ENCODE data around the gene STARD5. TPM values are rescaled to one million over a fixed set of nuclear protein-coding genes. Genes with fewer than 3 reads are reported as not detected.

The STARD5 gene
- total and polyA plus RNA-seq, 9 of the 15 experiments (the other 6 are each of a cell fraction or from before 2014, with no cell fraction given) = 1.7 to 5.7 (median 2.2) TPM

GRCh38 chr15:81274255-81274654 lies 49.7 kb downstream of the STARD5 start (continued):
- TF ChIP-seq ATF2 (CRISPR knock-in tag; IDR thresholded peaks at IDR 0.05) = no peak

- H3K36me3 ChIP-seq (ENCODE audit: control insufficient read depth, insufficient read depth, low read length) = no peaks in the 10 kb centered on the region
- no peak overlapping the region for H3K4me2 ChIP-seq (ENCODE audit: insufficient read depth, low read length)
- no peak for TF ChIP-seq PCBP2 (IDR thresholded peaks at IDR 0.05; ENCODE audit: low read depth, low read length, poor library complexity, severe bottlenecking)
- no peak for TF ChIP-seq VEZF1 (CRISPR knock-in tag; IDR thresholded peaks at IDR 0.05)
- no peak for TF ChIP-seq ZNF766 (CRISPR knock-in tag; conservative IDR thresholded peaks at IDR 0.05)
- no peak for TF ChIP-seq THRAP3 (IDR thresholded peaks at IDR 0.05; ENCODE audit: borderline replicate concordance)
- no peak for TF ChIP-seq ARID3B (CRISPR knock-in tag; IDR thresholded peaks at IDR 0.05; ENCODE audit: borderline replicate concordance)
- TF ChIP-seq SREBF1 (IDR thresholded peaks at IDR 0.05; ENCODE audit: borderline replicate concordance, low read depth, low read length) = no peak
- no peak for TF ChIP-seq NR2F6 (CRISPR knock-in tag; IDR thresholded peaks at IDR 0.05)
- no peak for TF ChIP-seq SMARCC2 (IDR thresholded peaks at IDR 0.05; ENCODE audit: low read depth)
- TF ChIP-seq TCF3 (CRISPR knock-in tag; IDR thresholded peaks at IDR 0.05) = no peak
- no peak for TF ChIP-seq ZNF444 (CRISPR knock-in tag; IDR thresholded peaks at IDR 0.05)
- no peak for TF ChIP-seq L3MBTL2 (IDR thresholded peaks at IDR 0.05)
- TF ChIP-seq ETS2 (tag; IDR thresholded peaks at IDR 0.05; ENCODE audit: borderline replicate concordance, poor library complexity, severe bottlenecking) = no peak
- no peak for TF ChIP-seq HES1 (IDR thresholded peaks at IDR 0.05; ENCODE audit: low read depth)
- no peak for TF ChIP-seq ZBTB43 (CRISPR knock-in tag; IDR thresholded peaks at IDR 0.05)
These were observed 50.1 kb downstream of the STARD5 start for GRCh38 chr15:81273855-81274254.

More at GRCh38 chr15:81273855-81274254, 50.1 kb downstream of the STARD5 start:
- Histone ChIP-seq H3K9ac (ENCODE audit: insufficient read depth in 1 of 2, low read depth in 2 of 2, low read length in 2 of 2) (no peak overlapping the region), H3K27me3 (ENCODE audit: control insufficient read depth in 2 of 2, insufficient read depth in 2 of 2, low read length in 2 of 2) (no peaks in the 10 kb centered on the region), H3K9me3 (replicated peaks; ENCODE audit: control insufficient read depth, insufficient read depth, low read depth, low read length) (no peaks in the 10 kb centered on the region), H3K4me3 (no peak overlapping the region), H4K20me1 (replicated peaks; ENCODE audit: control insufficient read depth, insufficient read depth, low read length) (no peaks in the 10 kb centered on the region), H3K4me1 (replicated peaks in 1 of 2; ENCODE audit: control insufficient read depth in 2 of 2, insufficient read depth in 2 of 2, low read length in 2 of 2) (no peaks in the 10 kb centered on the region; a peak in 1 of 5 replicates), H3K79me2 (ENCODE audit: control insufficient read depth, insufficient read depth, low read length) (no peaks in the 10 kb centered on the region), H3K27ac (ENCODE audit: extremely low read depth, low read depth, low read length) (no peak overlapping the region), H3K9me1 (ENCODE audit: control insufficient read depth, insufficient read depth, low read length) (no peaks in the 10 kb centered on the region), H2AFZ (ENCODE audit: low read depth, low read length) (no peak overlapping the region)
- intact Hi-C loops (cut with micrococcal nuclease) (loop anchor here (10.0 kb wide), 2 partner anchors 201 to 661 kb away; no protein-coding TSS in a partner anchor), in situ Hi-C loops (cut with MboI) (no loop called here)
- POLR2A ChIA-PET = no interaction called here
- WGBS (ENCODE audit: insufficient coverage, low coverage, missing lambda C conversion rate) = 47% methylated on average over 2 of the region's 2 CpGs
- no peak for FAIRE-seq
- ATAC-seq = no peak
- BruUV-seq (replicated peaks) = no TSS peak
- no peak for DNase-seq (ENCODE audit: extremely low read depth in 1 of 4, low spot score in 3 of 4)
- CTCF ChIA-PET (ENCODE audit: low intra/inter-chr PET ratio) = interaction anchor here (1.1 to 2.2 kb wide), 2 partner anchors 127 kb away, joined by 3 to 21 read pairs; no protein-coding TSS in a partner anchor
